Smooth muscle cell (in vitro differentiated cells): ENCODE results near the gene HOMEZ. TPM values are rescaled to one million over a fixed set of nuclear protein-coding genes. Genes with fewer than 3 reads are reported as not detected.

Source experiments
- DNase-seq: peaks from one replicate; lab custom pipeline; 2025; ENCODE audit not compliant: unreplicated experiment; lab: John Stamatoyannopoulos, UW
- H2AFZ ChIP-seq: fragments of 200-600 bp; sonication (generic); 2 replicates; pipeline ENCODE4 v1.6.0; 2016; ENCODE audit warnings: antibody characterized with exemption, low read depth, mild to moderate bottlenecking
- H3F3A ChIP-seq: fragments of 200-600 bp; sonication (generic); 2 replicates; pipeline ENCODE4 v1.6.0; 2017; ENCODE audit warnings: antibody characterized with exemption, low read depth
- H3K27ac ChIP-seq: fragments of 200-600 bp; sonication (generic); 2 replicates; pipeline ENCODE4 v1.5.1; 2016; ENCODE audit warnings: low read depth, mild to moderate bottlenecking
- H3K27me3 ChIP-seq: fragments of 200-600 bp; sonication (generic); 2 replicates; pipeline ENCODE4 v1.6.1; 2016; ENCODE audit warnings: low read depth, mild to moderate bottlenecking
- H3K36me3 ChIP-seq: fragments of 200-600 bp; sonication (generic); 2 replicates; pipeline ENCODE4 v1.5.1; 2016; ENCODE audit warnings: low read depth
- H3K4me1 ChIP-seq: fragments of 200-600 bp; sonication (generic); 2 replicates; pipeline ENCODE4 v1.5.1; 2016; ENCODE audit warnings: low read depth
- H3K4me2 ChIP-seq: fragments of 200-600 bp; sonication (generic); 2 replicates; pipeline ENCODE4 v1.6.0; 2016; ENCODE audit warnings: mild to moderate bottlenecking
- H3K4me3 ChIP-seq: fragments of 200-600 bp; sonication (generic); 2 replicates; pipeline ENCODE4 v1.5.1; 2016; ENCODE audit warnings: mild to moderate bottlenecking
- H3K79me2 ChIP-seq: fragments of 200-600 bp; sonication (generic); 2 replicates; pipeline ENCODE4 v1.6.0; 2016; ENCODE audit warnings: low read depth, mild to moderate bottlenecking
- H3K9ac ChIP-seq: fragments of 200-600 bp; sonication (generic); 2 replicates; pipeline ENCODE4 v1.6.0; 2016; ENCODE audit warnings: low read depth
- H3K9me3 ChIP-seq: fragments of 200-600 bp; sonication (generic); replicated peaks from 2 replicates; pipeline ENCODE4 v1.5.1; 2016; ENCODE audit warnings: low read depth
- H4K20me1 ChIP-seq: fragments of 200-600 bp; sonication (generic); 2 replicates; pipeline ENCODE4 v1.6.0; 2016; ENCODE audit warnings: low read depth
- WGBS: methylation state at CpG from one replicate; pipeline ENCODE4 v1.1.7; 2016; ENCODE audit warnings: low lambda C conversion rate; 5-methylcytosine and 5-hydroxymethylcytosine counted together
- polyA plus RNA-seq: library from polyadenylated mRNA; unstranded; fragments of >200 nt; fragmentation: Nextera tagmentation; extraction: Ambion mirVana; gene quantifications from 2 replicates; pipeline ENCODE4 v1.2.1, GENCODE V29; 2016
- total RNA-seq: library from RNA; depleted of rRNA; stranded (reverse); fragments of >200 nt; gene quantifications from 2 replicates; pipeline ENCODE4 v1.2.3, GENCODE V29; 2014
- TF ChIP-seq, protein P1 (sequence below): fragments of 200-600 bp; sonication (generic); IDR thresholded peaks from 2 replicates; pipeline ENCODE4 v1.5.1; 2017; ENCODE audit warnings: borderline replicate concordance, mild to moderate bottlenecking, antibody characterized with exemption; ENCODE audit not compliant: insufficient read depth, poor library complexity, severe bottlenecking

HOMEZ gene
- total and polyA plus RNA-seq, 2 experiments from 2014 or later: 4.9 to 5.4 TPM

DNA sequence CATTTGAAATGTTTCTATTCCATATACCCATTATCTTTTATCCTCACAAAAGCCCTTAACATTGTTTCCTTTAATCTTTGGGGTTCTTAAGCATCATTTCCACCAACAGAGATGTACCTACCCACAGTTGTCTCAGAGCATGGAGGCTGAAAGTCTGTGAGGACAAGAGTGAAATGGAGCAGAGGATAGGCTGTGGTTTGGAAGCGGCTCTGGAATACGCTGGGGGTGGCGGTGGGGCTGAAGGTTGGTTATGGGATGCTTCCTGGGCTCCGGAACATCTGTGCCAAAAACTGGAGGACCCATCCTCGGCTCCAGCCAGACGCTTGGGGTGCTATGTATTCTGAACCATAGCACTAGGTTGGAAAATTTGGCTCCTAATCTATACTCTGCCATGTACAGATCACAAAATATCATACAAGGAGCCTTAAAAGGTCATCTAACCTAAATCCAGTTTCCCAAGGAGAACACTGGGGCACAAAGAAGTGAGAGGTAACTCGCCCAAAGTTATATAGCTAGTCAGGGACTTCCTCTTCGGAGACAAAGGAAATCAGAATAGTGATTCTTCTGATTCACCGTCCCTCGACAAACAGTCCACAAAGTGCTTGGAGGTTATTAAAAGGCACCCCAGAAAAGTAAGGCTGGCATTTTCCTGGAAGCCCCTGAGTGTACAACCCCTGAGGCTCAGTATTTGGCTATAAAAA lies 14.2 kb upstream of the HOMEZ start:
- H3K36me3 ChIP-seq: no peaks in the 10 kb centered on the region
- DNase-seq: no peak
- H3K4me1 ChIP-seq: peaks cover 9% of the 10 kb centered on the region
- H3K9ac ChIP-seq: peak overlapping the region; percentile 92
- H3K27me3 ChIP-seq: no peaks in the 10 kb centered on the region
- 78% methylated on average over 10 of the region's 10 CpGs for WGBS
- H3K9me3 ChIP-seq: no peaks in the 10 kb centered on the region
- H2AFZ ChIP-seq: no peak overlapping the region
- TF ChIP-seq, protein P1, sequence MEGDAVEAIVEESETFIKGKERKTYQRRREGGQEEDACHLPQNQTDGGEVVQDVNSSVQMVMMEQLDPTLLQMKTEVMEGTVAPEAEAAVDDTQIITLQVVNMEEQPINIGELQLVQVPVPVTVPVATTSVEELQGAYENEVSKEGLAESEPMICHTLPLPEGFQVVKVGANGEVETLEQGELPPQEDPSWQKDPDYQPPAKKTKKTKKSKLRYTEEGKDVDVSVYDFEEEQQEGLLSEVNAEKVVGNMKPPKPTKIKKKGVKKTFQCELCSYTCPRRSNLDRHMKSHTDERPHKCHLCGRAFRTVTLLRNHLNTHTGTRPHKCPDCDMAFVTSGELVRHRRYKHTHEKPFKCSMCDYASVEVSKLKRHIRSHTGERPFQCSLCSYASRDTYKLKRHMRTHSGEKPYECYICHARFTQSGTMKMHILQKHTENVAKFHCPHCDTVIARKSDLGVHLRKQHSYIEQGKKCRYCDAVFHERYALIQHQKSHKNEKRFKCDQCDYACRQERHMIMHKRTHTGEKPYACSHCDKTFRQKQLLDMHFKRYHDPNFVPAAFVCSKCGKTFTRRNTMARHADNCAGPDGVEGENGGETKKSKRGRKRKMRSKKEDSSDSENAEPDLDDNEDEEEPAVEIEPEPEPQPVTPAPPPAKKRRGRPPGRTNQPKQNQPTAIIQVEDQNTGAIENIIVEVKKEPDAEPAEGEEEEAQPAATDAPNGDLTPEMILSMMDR: no peak
- H3K27ac ChIP-seq: peak overlapping the region; percentile 95
- H3F3A ChIP-seq: peaks cover 9% of the 10 kb centered on the region
- peak overlapping the region; percentile 89 for H3K4me2 ChIP-seq
- no peaks in the 10 kb centered on the region for H3K79me2 ChIP-seq
- peak overlapping the region; percentile 72 for H3K4me3 ChIP-seq
- H4K20me1 ChIP-seq: no peaks in the 10 kb centered on the region

DNA sequence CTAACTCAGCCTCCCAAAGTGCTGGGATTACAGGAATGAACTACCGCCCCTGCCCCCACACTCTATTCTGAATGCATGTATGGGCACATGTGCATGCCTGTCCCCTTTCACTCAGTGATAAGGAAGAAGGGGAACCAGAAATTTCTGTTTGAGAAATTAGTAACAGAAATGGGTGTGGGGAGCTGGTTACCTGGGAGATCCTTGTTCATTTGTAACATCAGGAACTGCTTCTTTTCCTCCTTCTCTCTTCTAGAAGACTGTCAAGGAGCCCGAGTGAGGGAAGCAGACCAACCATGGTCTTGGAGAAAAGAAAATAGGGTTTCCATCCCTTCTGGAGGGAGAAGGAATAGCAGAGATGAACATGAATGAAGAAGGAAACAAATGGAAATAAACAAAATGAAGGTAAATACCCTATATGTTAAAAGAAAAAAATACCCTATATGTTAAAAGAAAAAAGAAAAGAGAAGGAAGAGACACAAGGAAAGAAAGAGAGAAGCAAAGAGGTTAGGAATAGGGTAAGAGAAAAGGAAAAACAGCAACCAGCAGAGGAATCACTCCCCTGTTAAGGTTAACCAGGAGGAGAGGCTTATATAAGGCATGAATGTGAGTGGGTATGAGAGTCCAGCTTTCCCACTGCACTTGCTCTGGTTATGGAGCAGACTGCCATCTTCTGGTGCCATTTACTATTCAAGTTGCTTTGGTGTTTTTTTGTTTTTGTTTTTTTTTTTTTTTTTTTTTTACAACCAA lies 13.5 kb upstream of the HOMEZ start:
- WGBS: 95% methylated on average over 2 of the region's 2 CpGs
- no peak for DNase-seq

DNA sequence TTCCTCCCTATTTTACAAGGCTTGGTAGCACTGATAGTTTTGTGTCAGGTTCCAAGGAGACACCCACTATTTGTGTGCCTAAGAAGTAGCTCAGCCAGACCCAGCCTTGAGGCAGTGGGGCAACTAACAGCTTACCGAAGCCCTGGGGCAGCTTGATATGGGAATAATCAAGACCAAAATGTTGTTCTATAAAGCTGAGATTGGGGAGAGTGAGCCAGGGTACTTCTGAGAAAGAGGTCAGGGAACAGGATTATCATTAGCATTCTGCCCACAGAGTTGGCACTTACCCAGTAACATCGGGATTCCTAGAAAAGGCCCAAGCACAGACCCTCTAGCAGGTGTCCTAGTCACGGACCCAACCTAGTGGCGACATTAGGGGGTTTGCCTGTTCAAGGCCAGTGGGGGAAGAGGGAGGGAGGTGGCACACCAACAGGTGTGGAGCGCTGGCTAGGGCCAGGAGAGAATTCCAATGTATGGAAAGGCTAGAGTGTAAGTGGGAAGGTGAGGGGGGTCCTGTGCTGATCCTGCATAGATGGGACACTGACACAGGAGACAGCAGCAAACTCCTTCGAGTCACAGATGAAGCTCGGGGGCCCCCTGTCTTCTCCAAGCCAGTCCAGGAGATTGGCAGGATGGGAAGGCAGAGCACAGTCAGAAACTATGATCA lies 11.8 kb upstream of the HOMEZ start:
- H4K20me1 ChIP-seq: no peaks in the 10 kb centered on the region
- 95% methylated on average over 7 of the region's 7 CpGs for WGBS
- H3K79me2 ChIP-seq: no peaks in the 10 kb centered on the region
- H3K4me1 ChIP-seq: peaks cover 5% of the 10 kb centered on the region
- H3K4me2 ChIP-seq: no peak overlapping the region
- TF ChIP-seq, protein P1: no peak
- H2AFZ ChIP-seq: no peak overlapping the region
- no peaks in the 10 kb centered on the region for H3K27me3 ChIP-seq
- H3K27ac ChIP-seq: no peak overlapping the region
- peaks cover 8% of the 10 kb centered on the region for H3F3A ChIP-seq
- no peak overlapping the region for H3K4me3 ChIP-seq
- no peaks in the 10 kb centered on the region for H3K36me3 ChIP-seq
- no peak for DNase-seq
- no peak overlapping the region for H3K9ac ChIP-seq
- H3K9me3 ChIP-seq: no peaks in the 10 kb centered on the region

More for the DNA sequence above, 13.5 kb upstream of the HOMEZ start:
- no peaks in the 10 kb centered on the region for H3K79me2 ChIP-seq
- H3K4me3 ChIP-seq: no peak overlapping the region
- no peaks in the 10 kb centered on the region for H3K27me3 ChIP-seq
- peaks cover 9% of the 10 kb centered on the region for H3F3A ChIP-seq
- no peak overlapping the region for H2AFZ ChIP-seq
- no peak overlapping the region for H3K4me2 ChIP-seq
- H3K36me3 ChIP-seq: no peaks in the 10 kb centered on the region
- H4K20me1 ChIP-seq: no peaks in the 10 kb centered on the region
- peaks cover 9% of the 10 kb centered on the region for H3K4me1 ChIP-seq
- no peaks in the 10 kb centered on the region for H3K9me3 ChIP-seq
- peak overlapping the region; percentile 45 for H3K27ac ChIP-seq
- H3K9ac ChIP-seq: no peak overlapping the region
- TF ChIP-seq, protein P1: peak; percentile 26
